ENCODE data around the gene PIGBOS1. TPM values are rescaled to one million over a fixed set of nuclear protein-coding genes. Genes with fewer than 3 reads are reported as not detected.

PIGBOS1 gene
- polyA plus RNA-seq, 2 of the 4 experiments (the other 2 are of a cell fraction) = 33.5 to 42.3 TPM

- no peak overlapping the region for H3K4me2 ChIP-seq
- H3K4me1 ChIP-seq = no peaks in the 10 kb centered on the region
- no peak overlapping the region for H3K27ac ChIP-seq
- ATAC-seq (no peak), FAIRE-seq (no peak), DNase-seq (ENCODE audit: low read depth in 1 of 2, low spot score in 1 of 2) (no peak)
- POLR2A ChIA-PET = no interaction called here
- TF ChIP-seq PHF8 (IDR thresholded peaks at IDR 0.05; ENCODE audit: borderline replicate concordance, low read depth) = no peak
- no peak for TF ChIP-seq BHLHE40 (IDR thresholded peaks at IDR 0.05; ENCODE audit: low read depth, low read length)
- TF ChIP-seq, protein P1, sequence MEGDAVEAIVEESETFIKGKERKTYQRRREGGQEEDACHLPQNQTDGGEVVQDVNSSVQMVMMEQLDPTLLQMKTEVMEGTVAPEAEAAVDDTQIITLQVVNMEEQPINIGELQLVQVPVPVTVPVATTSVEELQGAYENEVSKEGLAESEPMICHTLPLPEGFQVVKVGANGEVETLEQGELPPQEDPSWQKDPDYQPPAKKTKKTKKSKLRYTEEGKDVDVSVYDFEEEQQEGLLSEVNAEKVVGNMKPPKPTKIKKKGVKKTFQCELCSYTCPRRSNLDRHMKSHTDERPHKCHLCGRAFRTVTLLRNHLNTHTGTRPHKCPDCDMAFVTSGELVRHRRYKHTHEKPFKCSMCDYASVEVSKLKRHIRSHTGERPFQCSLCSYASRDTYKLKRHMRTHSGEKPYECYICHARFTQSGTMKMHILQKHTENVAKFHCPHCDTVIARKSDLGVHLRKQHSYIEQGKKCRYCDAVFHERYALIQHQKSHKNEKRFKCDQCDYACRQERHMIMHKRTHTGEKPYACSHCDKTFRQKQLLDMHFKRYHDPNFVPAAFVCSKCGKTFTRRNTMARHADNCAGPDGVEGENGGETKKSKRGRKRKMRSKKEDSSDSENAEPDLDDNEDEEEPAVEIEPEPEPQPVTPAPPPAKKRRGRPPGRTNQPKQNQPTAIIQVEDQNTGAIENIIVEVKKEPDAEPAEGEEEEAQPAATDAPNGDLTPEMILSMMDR (IDR thresholded peaks at IDR 0.05) = no peak
- TF ChIP-seq GATA3 (IDR thresholded peaks at IDR 0.05; ENCODE audit: borderline replicate concordance) = no peak
- no peak for TF ChIP-seq RARB (CRISPR knock-in tag; IDR thresholded peaks at IDR 0.05)
- no peak for TF ChIP-seq EHMT2 (IDR thresholded peaks at IDR 0.05; ENCODE audit: low read depth)
- no peak for TF ChIP-seq JUN (IDR thresholded peaks at IDR 0.05)
- no peak for TF ChIP-seq POLR2A (IDR thresholded peaks at IDR 0.05; ENCODE audit: low read length)
- TF ChIP-seq, protein P2, sequence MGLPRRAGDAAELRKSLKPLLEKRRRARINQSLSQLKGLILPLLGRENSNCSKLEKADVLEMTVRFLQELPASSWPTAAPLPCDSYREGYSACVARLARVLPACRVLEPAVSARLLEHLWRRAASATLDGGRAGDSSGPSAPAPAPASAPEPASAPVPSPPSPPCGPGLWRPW (IDR thresholded peaks at IDR 0.05) = no peak
- TF ChIP-seq, protein P3, sequence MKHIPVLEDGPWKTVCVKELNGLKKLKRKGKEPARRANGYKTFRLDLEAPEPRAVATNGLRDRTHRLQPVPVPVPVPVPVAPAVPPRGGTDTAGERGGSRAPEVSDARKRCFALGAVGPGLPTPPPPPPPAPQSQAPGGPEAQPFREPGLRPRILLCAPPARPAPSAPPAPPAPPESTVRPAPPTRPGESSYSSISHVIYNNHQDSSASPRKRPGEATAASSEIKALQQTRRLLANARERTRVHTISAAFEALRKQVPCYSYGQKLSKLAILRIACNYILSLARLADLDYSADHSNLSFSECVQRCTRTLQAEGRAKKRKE (CRISPR knock-in tag; IDR thresholded peaks at IDR 0.05; ENCODE audit: low read depth) = no peak
- no peak for TF ChIP-seq CEBPB (IDR thresholded peaks at IDR 0.05)
- no peak for TF ChIP-seq RCOR1 (IDR thresholded peaks at IDR 0.05; ENCODE audit: low read depth, low read length)
- TF ChIP-seq TFCP2L1 (CRISPR knock-in tag; IDR thresholded peaks at IDR 0.05) = no peak
- TF ChIP-seq ZFP36 (IDR thresholded peaks at IDR 0.05; ENCODE audit: borderline replicate concordance, partially characterized antibody) = no peak
- 85% methylated on average over 10 of the region's 10 CpGs for WGBS (ENCODE audit: missing lambda C conversion rate)
- H3K4me3 ChIP-seq = no peak overlapping the region
- H3K9me3 ChIP-seq = no peaks in the 10 kb centered on the region
- CTCF ChIA-PET = interaction anchor here (0.7 to 2.6 kb wide), 4 partner anchors 15 to 51 kb away, joined by 3 to 7 read pairs (median 4); no protein-coding TSS in a partner anchor
Observed at GRCh38 chr15:55267401-55268175, 51.3 kb downstream of the PIGBOS1 start.

Other genes starting within 250 kb of the PIGBOS1 start
- gene RSL24D1, start 122.2 kb downstream of the PIGBOS1 start, polyA plus RNA-seq (2011; rRNA removed) = 171 and 257 TPM in 2 replicates
- gene RSL24D1, start 122.2 kb downstream of the PIGBOS1 start, polyA plus RNA-seq (2017; fragmentation: RNase III; extraction: RNeasy Plus Mini Kit Qiagen cat#74134 plus additional on column Dnase treatment) = 103 to 121 TPM (median 104 TPM) in 3 replicates
- 13.8 and 17.0 TPM in 2 replicates for gene RAB27A, start 29.3 kb downstream of the PIGBOS1 start, polyA plus RNA-seq (2011; rRNA removed)
- 7.8 to 10.0 TPM (median 8.1 TPM) in 3 replicates for gene RAB27A, start 29.3 kb downstream of the PIGBOS1 start, polyA plus RNA-seq (2017; fragmentation: RNase III; extraction: RNeasy Plus Mini Kit Qiagen cat#74134 plus additional on column Dnase treatment)
- gene PIGB, start 99 bp upstream of the PIGBOS1 start, polyA plus RNA-seq (2011; rRNA removed) = 43.3 and 43.4 TPM in 2 replicates
- 17.6 to 21.5 TPM (median 19.8 TPM) in 3 replicates for gene PIGB, start 99 bp upstream of the PIGBOS1 start, polyA plus RNA-seq (2017; fragmentation: RNase III; extraction: RNeasy Plus Mini Kit Qiagen cat#74134 plus additional on column Dnase treatment)
- 173 and 176 TPM in 2 replicates for gene CCPG1, start 89.2 kb upstream of the PIGBOS1 start, polyA plus RNA-seq (2011; rRNA removed)
- gene CCPG1, start 89.2 kb upstream of the PIGBOS1 start, polyA plus RNA-seq (2017; fragmentation: RNase III; extraction: RNeasy Plus Mini Kit Qiagen cat#74134 plus additional on column Dnase treatment) = 35.2 to 38.0 TPM (median 36.6 TPM) in 3 replicates
- 13.4 and 14.8 TPM in 2 replicates for gene PIERCE2, start 89.4 kb upstream of the PIGBOS1 start, polyA plus RNA-seq (2011; rRNA removed)
- gene PIERCE2, start 89.4 kb upstream of the PIGBOS1 start, polyA plus RNA-seq (2017; fragmentation: RNase III; extraction: RNeasy Plus Mini Kit Qiagen cat#74134 plus additional on column Dnase treatment) = 3.3 to 4.8 TPM (median 4.3 TPM) in 3 replicates
- gene DNAAF4, start 189.1 kb upstream of the PIGBOS1 start, polyA plus RNA-seq (2011; rRNA removed) = 6.0 and 9.3 TPM in 2 replicates
- 12.9 to 14.5 TPM (median 13.5 TPM) in 3 replicates for gene DNAAF4, start 189.1 kb upstream of the PIGBOS1 start, polyA plus RNA-seq (2017; fragmentation: RNase III; extraction: RNeasy Plus Mini Kit Qiagen cat#74134 plus additional on column Dnase treatment)

Measured in A549 (cell line).